K562 (cell line): ENCODE data around the gene SENP3. TPM values are rescaled to one million over a fixed set of nuclear protein-coding genes. Genes with fewer than 3 reads are reported as not detected.

ENCODE experiments used
- ARID1B ChIP-seq: fragments of 450-650 bp; IDR thresholded peaks from 2 replicates; pipeline ENCODE4 v1.6.1; 2016; ENCODE audit warnings: antibody characterized with exemption, mild to moderate bottlenecking, inconsistent platforms
- BRCA1 ChIP-seq, 2 experiments: fragments of 450-650 bp in 1 of 2; sonication (generic) in 1 of 2; formaldehyde crosslinking in 1 of 2; IDR thresholded peaks; 2 replicates each; pipeline versions ENCODE4 v1.5.0 to v1.6.1; 2017 to 2020; ENCODE audit warnings: mild to moderate bottlenecking in 1 of 2, missing genetic modification reagents in 1 of 2
- CBX5 ChIP-seq: IDR thresholded peaks from 2 replicates; pipeline ENCODE4 v1.6.1; 2014; ENCODE audit warnings: low read depth, borderline replicate concordance
- CTBP1 ChIP-seq: fragments of 450-650 bp; IDR thresholded peaks from 2 replicates; pipeline ENCODE4 v1.6.1; 2016; ENCODE audit warnings: borderline replicate concordance
- CXXC5 ChIP-seq: fragments of 250-450 bp; sonication (Bioruptor Pico); IDR thresholded peaks from 2 replicates; pipeline ENCODE4 v1.8.0; 2022; ENCODE audit warnings: inconsistent platforms, mild to moderate bottlenecking, moderate library complexity
- ESRRA ChIP-seq: fragments of 450-650 bp; IDR thresholded peaks from 2 replicates; pipeline ENCODE4 v1.6.1; 2014; ENCODE audit warnings: low read depth, mild to moderate bottlenecking, moderate library complexity, borderline replicate concordance
- MCM7 ChIP-seq, 2 experiments: fragments of 450-650 bp; IDR thresholded peaks; 2 replicates each; pipeline ENCODE4 v1.6.1; 2016 to 2018
- NR4A1 ChIP-seq, 2 experiments: fragments of 250-450 bp in 1 of 2; fragments of 450-650 bp in 1 of 2; sonication (Bioruptor Pico) in 1 of 2; IDR thresholded peaks; 2 replicates each; pipeline versions ENCODE4 v1.4.0 to v1.6.1; 2016 to 2020; ENCODE audit warnings: mild to moderate bottlenecking in 2 of 2, missing compliant biosample characterization in 1 of 2, missing genetic modification characterization in 1 of 2, moderate library complexity in 1 of 2
- SETDB1 ChIP-seq: IDR thresholded peaks from one replicate; pipeline ENCODE4 v1.6.1; 2012; ENCODE audit warnings: low read length, control low read depth, inconsistent platforms
- SIRT6 ChIP-seq: IDR thresholded peaks from one replicate; pipeline ENCODE4 v1.6.1; 2012; ENCODE audit warnings: low read depth, mild to moderate bottlenecking, control low read depth, inconsistent platforms, low read length, moderate library complexity
- TAF7 ChIP-seq: fragments of 450-650 bp; IDR thresholded peaks from 2 replicates; pipeline ENCODE4 v1.6.1; 2016; ENCODE audit warnings: missing genetic modification characterization, missing compliant biosample characterization
- TEAD1 ChIP-seq, 2 experiments: fragments of 450-650 bp in 1 of 2; sonication (generic) in 1 of 2; formaldehyde crosslinking; IDR thresholded peaks; 2 replicates each; pipeline versions ENCODE4 v1.4.0 to v1.8.0; 2020 to 2022; ENCODE audit warnings: mild to moderate bottlenecking in 2 of 2, missing genetic modification reagents in 1 of 2
- U2AF2 ChIP-seq: fragments of 200-400 bp; formaldehyde crosslinking; optimal IDR thresholded peaks from 2 replicates; pipeline ENCODE3; 2017; ENCODE audit warnings: low read depth, mild to moderate bottlenecking, low read length
- ZNF212 ChIP-seq: fragments of 450-650 bp; formaldehyde crosslinking; IDR thresholded peaks from 2 replicates; pipeline ENCODE4 v1.4.0; 2020; ENCODE audit warnings: mild to moderate bottlenecking
- ZNF232 ChIP-seq: sonication (generic); formaldehyde crosslinking; IDR thresholded peaks from 2 replicates; pipeline ENCODE4 v1.8.0; 2022; ENCODE audit warnings: mild to moderate bottlenecking, missing genetic modification reagents
- ZNF253 ChIP-seq: fragments of 250-450 bp; sonication (Bioruptor Pico); conservative IDR thresholded peaks from 2 replicates; pipeline ENCODE4 v1.6.1; 2021; ENCODE audit warnings: mild to moderate bottlenecking
- ZZZ3 ChIP-seq: fragments of 450-650 bp; IDR thresholded peaks from 2 replicates; pipeline ENCODE4 v1.6.1; 2016; ENCODE audit warnings: antibody characterized with exemption, mild to moderate bottlenecking, moderate library complexity
- polyA plus RNA-seq, 8 experiments: library from polyadenylated mRNA; depleted of rRNA in 4 of 8; stranded (reverse) in 5 of 8; unstranded in 3 of 8; fragments of >200 nt; fragmentation: Nextera tagmentation in 2 of 8; fragmentation: Illumina TruSeq in 1 of 8; extraction: Ambion mirVana in 2 of 8; extraction: Trizol in 1 of 8; gene quantifications; 2 replicates each; pipeline versions ENCODE4 v1.2.1 to v1.2.3, GENCODE V29; 2011 to 2014; ENCODE audit warnings: inconsistent platforms in 1 of 8, missing spikeins in 1 of 8
- total RNA-seq, 7 experiments: library from RNA; depleted of rRNA in 6 of 7; stranded (reverse); fragments of >200 nt in 6 of 7; fragmentation: Illumina TruSeq in 2 of 7; extraction: Trizol in 2 of 7; gene quantifications; 2 replicates each; pipeline versions ENCODE4 v1.2.1 to v1.2.3, GENCODE V29; 2011 to 2021; ENCODE audit warnings: low replicate concordance in 1 of 7
- TF ChIP-seq, protein P1 (sequence below): fragments of 250-450 bp; sonication (Bioruptor Pico); IDR thresholded peaks from 2 replicates; pipeline ENCODE4 v1.5.0; 2021; ENCODE audit warnings: mild to moderate bottlenecking, moderate library complexity
- TF ChIP-seq, protein P2 (sequence below): sonication (generic); formaldehyde crosslinking; IDR thresholded peaks from 2 replicates; pipeline ENCODE4 v1.8.0; 2023; ENCODE audit warnings: mild to moderate bottlenecking, missing genetic modification reagents
- TF ChIP-seq, protein P3 (sequence below): fragments of 450-650 bp; formaldehyde crosslinking; IDR thresholded peaks from 2 replicates; pipeline ENCODE4 v1.4.0; 2020; ENCODE audit warnings: mild to moderate bottlenecking

Gene SENP3
- total and polyA plus RNA-seq, 9 of the 15 experiments (the other 6 are each of a cell fraction or from before 2014, with no cell fraction given) = 0.63 to 102 (median 78.8) TPM

DNA sequence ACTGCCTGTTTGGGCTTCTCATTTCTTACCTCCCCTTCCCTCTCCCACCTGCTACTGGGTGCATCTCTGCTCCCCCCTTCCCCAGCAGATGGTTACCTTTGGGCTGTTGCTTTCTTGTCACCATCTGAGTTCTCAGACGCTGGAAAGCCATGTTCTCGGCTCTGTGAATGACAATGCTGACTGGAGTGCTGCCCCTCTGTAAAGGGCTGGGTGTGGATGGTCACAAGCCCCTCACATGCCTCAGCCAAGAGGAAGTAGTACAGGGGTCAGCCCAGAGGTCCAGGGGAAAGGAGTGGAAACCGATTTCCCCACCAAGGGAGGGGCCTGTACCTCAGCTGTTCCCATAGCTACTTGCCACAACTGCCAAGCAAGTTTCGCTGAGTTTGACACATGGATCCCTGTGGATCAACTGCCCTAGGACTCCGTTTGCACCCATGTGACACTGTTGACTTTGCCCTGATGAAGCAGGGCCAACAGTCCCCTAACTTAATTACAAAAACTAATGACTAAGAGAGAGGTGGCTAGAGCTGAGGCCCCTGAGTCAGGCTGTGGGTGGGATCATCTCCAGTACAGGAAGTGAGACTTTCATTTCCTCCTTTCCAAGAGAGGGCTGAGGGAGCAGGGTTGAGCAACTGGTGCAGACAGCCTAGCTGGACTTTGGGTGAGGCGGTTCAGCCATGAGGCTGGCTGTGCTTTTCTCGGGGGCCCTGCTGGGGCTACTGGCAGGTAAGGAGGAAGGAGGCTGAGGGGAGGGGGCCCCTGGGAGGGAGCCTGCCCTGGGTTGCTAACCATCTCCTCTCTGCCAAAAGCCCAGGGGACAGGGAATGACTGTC, 17.5 kb downstream of the SENP3 start, which contains the start of gene CD68 (continued):
- TF ChIP-seq, protein P1, sequence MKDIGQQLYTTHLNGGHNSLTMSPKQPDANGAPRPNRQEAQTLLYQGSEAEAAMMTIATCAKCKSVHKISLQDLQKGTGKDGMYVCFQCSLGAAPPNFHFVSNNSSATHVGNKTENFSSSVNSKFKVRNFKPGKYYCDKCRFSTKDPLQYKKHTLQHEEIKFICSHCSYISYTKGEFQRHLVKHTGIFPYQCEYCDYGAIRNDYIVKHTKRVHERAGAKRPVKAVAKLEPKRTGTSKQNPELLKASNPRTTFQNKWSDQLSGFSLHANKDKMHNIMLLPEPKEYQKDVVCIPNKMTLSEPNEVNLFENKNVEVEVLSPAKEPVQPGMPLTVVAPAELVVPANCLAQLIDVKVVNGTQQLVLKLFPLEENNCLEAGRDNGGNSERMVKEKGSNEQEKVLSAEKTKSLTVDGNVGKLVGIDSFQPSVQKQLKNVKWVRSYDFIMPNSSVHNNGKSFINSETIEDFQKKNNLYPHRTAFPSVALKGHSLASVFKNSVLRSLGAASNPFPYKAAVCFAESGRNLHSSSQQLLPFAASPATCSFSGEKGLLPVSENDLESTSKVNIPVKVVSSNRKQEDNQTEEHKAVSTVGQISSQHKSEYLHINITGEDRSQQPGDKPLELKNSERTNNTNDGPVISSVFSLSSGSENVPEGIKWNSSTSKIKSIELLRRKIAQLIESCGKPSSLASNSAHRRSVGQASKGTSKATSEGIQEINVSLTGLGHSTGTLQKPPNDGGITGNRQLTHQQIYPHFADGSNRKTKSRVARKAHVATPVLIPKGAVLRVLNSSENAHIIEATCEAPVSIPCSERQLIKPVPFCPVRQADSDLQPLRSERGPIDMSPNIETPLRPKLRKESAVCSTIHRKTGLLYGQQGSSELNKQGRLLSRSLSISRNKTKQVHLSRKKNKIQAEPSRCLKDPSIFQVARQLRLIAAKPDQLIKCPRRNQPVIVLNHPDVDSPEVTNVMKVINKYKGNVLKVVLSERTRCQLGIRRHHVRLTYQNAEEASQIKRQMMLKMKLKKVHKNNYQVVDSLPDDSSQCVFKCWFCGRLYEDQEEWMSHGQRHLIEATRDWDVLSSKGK = no peak
- TF ChIP-seq ZZZ3 (no peak), ZNF212 (no peak), CXXC5 (CRISPR knock-in tag) (no peak), TAF7 (tag) (no peak), NR4A1 (CRISPR knock-in tag; IDR thresholded peaks at IDR 0.05) (no peak), NR4A1 (tag; IDR thresholded peaks at IDR 0.05) (no peak), MCM7 (IDR thresholded peaks at IDR 0.05) (no peak), BRCA1 (IDR thresholded peaks at IDR 0.05) (no peak), BRCA1 (CRISPR knock-in tag; IDR thresholded peaks at IDR 0.05) (no peak), ESRRA (no peak), CBX5 (no peak), ZNF253 (no peak; the same call in 1 of the 2 replicates), ARID1B (peak; percentile 16; the same call in 1 of the 2 replicates), CTBP1 (no peak), U2AF2 (no peak), SIRT6 (no peak), ZNF232 (CRISPR knock-in tag) (0 out of 2 replicates have a peak, but pooled peaks have one; percentile 52), TEAD1 (CRISPR knock-in tag; IDR thresholded peaks at IDR 0.05) (no peak), SETDB1 (no peak)
- TF ChIP-seq, protein P2, sequence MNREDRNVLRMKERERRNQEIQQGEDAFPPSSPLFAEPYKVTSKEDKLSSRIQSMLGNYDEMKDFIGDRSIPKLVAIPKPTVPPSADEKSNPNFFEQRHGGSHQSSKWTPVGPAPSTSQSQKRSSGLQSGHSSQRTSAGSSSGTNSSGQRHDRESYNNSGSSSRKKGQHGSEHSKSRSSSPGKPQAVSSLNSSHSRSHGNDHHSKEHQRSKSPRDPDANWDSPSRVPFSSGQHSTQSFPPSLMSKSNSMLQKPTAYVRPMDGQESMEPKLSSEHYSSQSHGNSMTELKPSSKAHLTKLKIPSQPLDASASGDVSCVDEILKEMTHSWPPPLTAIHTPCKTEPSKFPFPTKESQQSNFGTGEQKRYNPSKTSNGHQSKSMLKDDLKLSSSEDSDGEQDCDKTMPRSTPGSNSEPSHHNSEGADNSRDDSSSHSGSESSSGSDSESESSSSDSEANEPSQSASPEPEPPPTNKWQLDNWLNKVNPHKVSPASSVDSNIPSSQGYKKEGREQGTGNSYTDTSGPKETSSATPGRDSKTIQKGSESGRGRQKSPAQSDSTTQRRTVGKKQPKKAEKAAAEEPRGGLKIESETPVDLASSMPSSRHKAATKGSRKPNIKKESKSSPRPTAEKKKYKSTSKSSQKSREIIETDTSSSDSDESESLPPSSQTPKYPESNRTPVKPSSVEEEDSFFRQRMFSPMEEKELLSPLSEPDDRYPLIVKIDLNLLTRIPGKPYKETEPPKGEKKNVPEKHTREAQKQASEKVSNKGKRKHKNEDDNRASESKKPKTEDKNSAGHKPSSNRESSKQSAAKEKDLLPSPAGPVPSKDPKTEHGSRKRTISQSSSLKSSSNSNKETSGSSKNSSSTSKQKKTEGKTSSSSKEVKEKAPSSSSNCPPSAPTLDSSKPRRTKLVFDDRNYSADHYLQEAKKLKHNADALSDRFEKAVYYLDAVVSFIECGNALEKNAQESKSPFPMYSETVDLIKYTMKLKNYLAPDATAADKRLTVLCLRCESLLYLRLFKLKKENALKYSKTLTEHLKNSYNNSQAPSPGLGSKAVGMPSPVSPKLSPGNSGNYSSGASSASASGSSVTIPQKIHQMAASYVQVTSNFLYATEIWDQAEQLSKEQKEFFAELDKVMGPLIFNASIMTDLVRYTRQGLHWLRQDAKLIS (CRISPR knock-in tag) = peak; percentile 74; the same call in 1 of the 2 replicates
- TF ChIP-seq, protein P3, sequence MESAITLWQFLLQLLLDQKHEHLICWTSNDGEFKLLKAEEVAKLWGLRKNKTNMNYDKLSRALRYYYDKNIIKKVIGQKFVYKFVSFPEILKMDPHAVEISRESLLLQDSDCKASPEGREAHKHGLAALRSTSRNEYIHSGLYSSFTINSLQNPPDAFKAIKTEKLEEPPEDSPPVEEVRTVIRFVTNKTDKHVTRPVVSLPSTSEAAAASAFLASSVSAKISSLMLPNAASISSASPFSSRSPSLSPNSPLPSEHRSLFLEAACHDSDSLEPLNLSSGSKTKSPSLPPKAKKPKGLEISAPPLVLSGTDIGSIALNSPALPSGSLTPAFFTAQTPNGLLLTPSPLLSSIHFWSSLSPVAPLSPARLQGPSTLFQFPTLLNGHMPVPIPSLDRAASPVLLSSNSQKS = no peak
